Liver (tissue), 9 donors: ENCODE data around the gene CBX4. TPM values are rescaled to one million over a fixed set of nuclear protein-coding genes. Genes with fewer than 3 reads are reported as not detected.

Experiments
- DNase-seq: peaks from one replicate; pipeline ENCODE4 v3.0.0-alpha.2; 2017; ENCODE audit warnings: low spot score
- H3K27ac ChIP-seq, 2 donors: one replicate each; pipeline ENCODE4 v1.7.0; 2013; ENCODE audit warnings: inconsistent platforms in 2 of 2, low read length in 2 of 2, control low read depth in 1 of 2, low read depth in 1 of 2, mild to moderate bottlenecking in 1 of 2
- H3K27me3 ChIP-seq, 4 donors: one replicate each; pipeline versions ENCODE4 v1.6.1 to v1.7.0; 2013; ENCODE audit warnings: low read length in 3 of 4, inconsistent platforms in 1 of 4, mild to moderate bottlenecking in 1 of 4, moderate library complexity in 1 of 4; ENCODE audit not compliant: control insufficient read depth in 4 of 4, insufficient read depth in 4 of 4
- H3K36me3 ChIP-seq, 4 donors: one replicate each; pipeline versions ENCODE4 v1.6.1 to v1.7.0; 2013; ENCODE audit warnings: low read length in 3 of 4, mild to moderate bottlenecking in 3 of 4, low read depth in 1 of 4, moderate library complexity in 1 of 4; ENCODE audit not compliant: control insufficient read depth in 4 of 4, insufficient read depth in 3 of 4
- H3K4me1 ChIP-seq, 4 donors: one replicate each; pipeline versions ENCODE4 v1.6.1 to v1.7.0; 2013; ENCODE audit warnings: low read length in 3 of 4, mild to moderate bottlenecking in 3 of 4, moderate library complexity in 1 of 4; ENCODE audit not compliant: control insufficient read depth in 4 of 4, insufficient read depth in 4 of 4
- H3K4me3 ChIP-seq, 3 donors: one replicate each; pipeline versions ENCODE4 v1.6.1 to v1.7.0; 2013; ENCODE audit warnings: low read length in 3 of 3, control low read depth in 1 of 3, low read depth in 1 of 3, mild to moderate bottlenecking in 1 of 3
- H3K9ac ChIP-seq, 2 donors: one replicate each; pipeline ENCODE4 v1.7.0; 2013; ENCODE audit warnings: low read length in 2 of 2, mild to moderate bottlenecking in 2 of 2, moderate library complexity in 2 of 2, control low read depth in 1 of 2, low read depth in 1 of 2
- H3K9me3 ChIP-seq, 4 donors: one replicate each; pipeline versions ENCODE4 v1.6.1 to v1.7.0; 2013; ENCODE audit warnings: low read length in 3 of 4; ENCODE audit not compliant: control insufficient read depth in 4 of 4
- ATF3 ChIP-seq: IDR thresholded peaks from 2 replicates; pipeline ENCODE4 v1.6.1; 2016; ENCODE audit warnings: antibody characterized with exemption
- CTCF ChIP-seq: fragments of 150-350 bp; IDR thresholded peaks from 2 replicates; pipeline ENCODE4 v1.5.1; 2017; ENCODE audit warnings: improper control_type of control experiment, low read depth, low read length; ENCODE audit not compliant: missing input control
- GABPA ChIP-seq, 2 donors: IDR thresholded peaks in 1 of 2; conservative IDR thresholded peaks in 1 of 2; 2 replicates each; pipeline ENCODE4 v1.6.1; 2016; ENCODE audit warnings: antibody characterized with exemption in 2 of 2, mild to moderate bottlenecking in 1 of 2, moderate library complexity in 1 of 2
- HNF4A ChIP-seq, 2 donors: conservative IDR thresholded peaks; 2 replicates each; pipeline ENCODE4 v1.6.1; 2016; ENCODE audit warnings: antibody characterized with exemption in 2 of 2, mild to moderate bottlenecking in 2 of 2
- HNF4G ChIP-seq: IDR thresholded peaks from 2 replicates; pipeline ENCODE4 v1.6.1; 2016; ENCODE audit warnings: antibody characterized with exemption
- JUND ChIP-seq, 2 donors: IDR thresholded peaks; 2 replicates each; pipeline ENCODE4 v1.6.1; 2016; ENCODE audit warnings: antibody characterized with exemption in 2 of 2
- MAX ChIP-seq: IDR thresholded peaks from 2 replicates; pipeline ENCODE4 v1.6.1; 2016; ENCODE audit warnings: antibody characterized with exemption
- NR2F2 ChIP-seq: IDR thresholded peaks from 2 replicates; pipeline ENCODE4 v1.6.1; 2016; ENCODE audit warnings: antibody characterized with exemption
- REST ChIP-seq: IDR thresholded peaks from 2 replicates; pipeline ENCODE4 v1.6.1; 2016; ENCODE audit warnings: antibody characterized with exemption, mild to moderate bottlenecking
- SP1 ChIP-seq: IDR thresholded peaks from 2 replicates; pipeline ENCODE4 v1.6.1; 2018; ENCODE audit warnings: antibody characterized with exemption, mild to moderate bottlenecking
- YY1 ChIP-seq: IDR thresholded peaks from 2 replicates; pipeline ENCODE4 v1.6.1; 2016; ENCODE audit warnings: antibody characterized with exemption, mild to moderate bottlenecking
- ZBTB33 ChIP-seq: IDR thresholded peaks from 2 replicates; pipeline ENCODE4 v1.6.1; 2016; ENCODE audit warnings: antibody characterized with exemption
- WGBS: extraction: QIAGEN DNeasy Blood & Tissue Kit; methylation state at CpG from one replicate; pipeline ENCODE4 v1.1.7; 2013; 5-methylcytosine and 5-hydroxymethylcytosine counted together
- polyA plus RNA-seq, 2 donors: library from polyadenylated mRNA; stranded (reverse) in 1 of 2; unstranded in 1 of 2; fragments of 200-250 nt in 1 of 2; fragments of >200 nt in 1 of 2; fragmentation: Nextera tagmentation in 1 of 2; extraction: Ambion mirVana in 1 of 2; gene quantifications; one replicate each; pipeline versions ENCODE4 v1.2.1 to v1.2.3, GENCODE V29; 2013 to 2015
- total RNA-seq, 2 donors: library from RNA; depleted of rRNA; stranded (reverse); fragments of >200 nt; gene quantifications; one replicate each; pipeline ENCODE4 v1.2.3, GENCODE V29; 2014
- donor health status: healthy.
- donor health status: healthy.
- donor health status: healthy.
- donor health status: healthy.
- donor health status: healthy.

CBX4 gene
- total and polyA plus RNA-seq, 4 donors, result 4.8 to 8.9 (median 6.3) TPM

- no peaks in the 10 kb centered on the region for H3K9me3 ChIP-seq
- H3K27ac ChIP-seq, result no peak overlapping the region
- TF ChIP-seq YY1, result no peak
- TF ChIP-seq HNF4A (conservative IDR thresholded peaks at IDR 0.05), result no peak
- WGBS, result 82% methylated on average over 8 of the region's 8 CpGs
- no peak overlapping the region for H3K4me3 ChIP-seq
- H3K36me3 ChIP-seq, result no peaks in the 10 kb centered on the region
- H3K27me3 ChIP-seq, result no peaks in the 10 kb centered on the region
- H3K4me1 ChIP-seq, result peaks cover 0 to 4% (median 0%) of the 10 kb centered on the region in 4 donors
- H3K9ac ChIP-seq, result no peak overlapping the region
- no peak for DNase-seq
These were observed 17.9 kb upstream of the CBX4 start for GRCh38 chr17:79857095-79857494.

GRCh38 chr17:79855331-79856124 lies 16.3 kb upstream of the CBX4 start:
- WGBS, result 79% methylated on average over 21 of the region's 21 CpGs
- no peak for DNase-seq
- no peak overlapping the region for H3K9ac ChIP-seq
- no peaks in the 10 kb centered on the region for H3K9me3 ChIP-seq
- H3K27ac ChIP-seq, result no peak overlapping the region
- H3K4me3 ChIP-seq, result no peak overlapping the region
- no peaks in the 10 kb centered on the region for H3K4me1 ChIP-seq
- TF ChIP-seq JUND (IDR thresholded peaks at IDR 0.05), result no peak
- TF ChIP-seq CTCF, result no peak
- TF ChIP-seq ATF3, result no peak
- no peak for TF ChIP-seq GABPA (IDR thresholded peaks at IDR 0.05 in 1 of 2, conservative IDR thresholded peaks at IDR 0.05 in 1 of 2)
- no peak for TF ChIP-seq SP1
- TF ChIP-seq ZBTB33, result no peak
- no peak for TF ChIP-seq REST
- TF ChIP-seq MAX, result no peak
- TF ChIP-seq YY1, result no peak
- TF ChIP-seq HNF4G, result no peak
- TF ChIP-seq NR2F2, result no peak
- no peaks in the 10 kb centered on the region for H3K27me3 ChIP-seq
- no peaks in the 10 kb centered on the region for H3K36me3 ChIP-seq
